VCaP (cell line): Measurements from ENCODE around the gene QSOX1.

Experiments
- H3K27ac ChIP-seq: fragments of 450-650 bp; 2 replicates; pipeline ENCODE4 v1.5.1; 2017
- TF ChIP-seq, protein P1 (sequence below): fragments of 450-650 bp; conservative IDR thresholded peaks from 2 replicates; pipeline ENCODE4 v1.5.1; 2017; ENCODE audit warnings: mild to moderate bottlenecking, moderate library complexity

The QSOX1 gene

DNA sequence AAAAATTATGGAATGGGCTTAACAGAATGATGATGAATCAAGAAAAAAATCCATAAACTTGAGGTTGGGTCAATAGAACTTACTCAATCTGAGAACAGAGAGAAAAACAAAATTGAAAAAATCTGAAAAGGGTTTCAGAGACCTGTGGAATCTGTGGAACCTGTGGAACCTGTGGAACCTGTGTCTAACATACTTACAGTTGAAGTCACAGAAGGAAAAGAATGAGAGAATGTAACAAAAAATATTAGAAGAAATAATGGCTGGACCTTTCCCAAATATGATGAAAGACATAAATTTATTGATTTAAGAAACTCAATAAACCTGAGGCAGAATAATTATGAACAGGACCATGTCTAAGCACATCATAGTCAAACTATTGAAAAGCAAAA is 17.7 kb upstream of the QSOX1 start:
- no peak overlapping the region for H3K27ac ChIP-seq
- TF ChIP-seq, protein P1, sequence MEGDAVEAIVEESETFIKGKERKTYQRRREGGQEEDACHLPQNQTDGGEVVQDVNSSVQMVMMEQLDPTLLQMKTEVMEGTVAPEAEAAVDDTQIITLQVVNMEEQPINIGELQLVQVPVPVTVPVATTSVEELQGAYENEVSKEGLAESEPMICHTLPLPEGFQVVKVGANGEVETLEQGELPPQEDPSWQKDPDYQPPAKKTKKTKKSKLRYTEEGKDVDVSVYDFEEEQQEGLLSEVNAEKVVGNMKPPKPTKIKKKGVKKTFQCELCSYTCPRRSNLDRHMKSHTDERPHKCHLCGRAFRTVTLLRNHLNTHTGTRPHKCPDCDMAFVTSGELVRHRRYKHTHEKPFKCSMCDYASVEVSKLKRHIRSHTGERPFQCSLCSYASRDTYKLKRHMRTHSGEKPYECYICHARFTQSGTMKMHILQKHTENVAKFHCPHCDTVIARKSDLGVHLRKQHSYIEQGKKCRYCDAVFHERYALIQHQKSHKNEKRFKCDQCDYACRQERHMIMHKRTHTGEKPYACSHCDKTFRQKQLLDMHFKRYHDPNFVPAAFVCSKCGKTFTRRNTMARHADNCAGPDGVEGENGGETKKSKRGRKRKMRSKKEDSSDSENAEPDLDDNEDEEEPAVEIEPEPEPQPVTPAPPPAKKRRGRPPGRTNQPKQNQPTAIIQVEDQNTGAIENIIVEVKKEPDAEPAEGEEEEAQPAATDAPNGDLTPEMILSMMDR: no peak

DNA sequence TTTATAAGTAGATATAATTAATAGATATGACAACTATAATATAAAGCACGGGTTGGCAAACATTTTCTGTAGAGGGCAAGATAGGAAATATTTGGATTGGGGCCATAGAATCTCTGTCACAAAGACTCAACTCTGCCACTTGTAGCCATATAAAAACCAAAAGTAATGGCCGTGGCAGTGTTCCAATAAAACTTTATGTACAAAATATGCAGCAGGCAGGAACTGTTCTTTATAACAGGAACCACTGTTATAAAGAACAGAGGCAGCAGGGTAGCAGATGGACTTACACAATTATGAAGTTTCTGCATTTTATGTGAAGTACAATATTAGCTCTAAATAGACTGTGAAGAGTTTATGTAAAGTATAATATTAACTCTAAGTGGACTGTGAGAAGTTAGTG is 16.9 kb upstream of the QSOX1 start:
- TF ChIP-seq, protein P1: no peak
- no peak overlapping the region for H3K27ac ChIP-seq

DNA sequence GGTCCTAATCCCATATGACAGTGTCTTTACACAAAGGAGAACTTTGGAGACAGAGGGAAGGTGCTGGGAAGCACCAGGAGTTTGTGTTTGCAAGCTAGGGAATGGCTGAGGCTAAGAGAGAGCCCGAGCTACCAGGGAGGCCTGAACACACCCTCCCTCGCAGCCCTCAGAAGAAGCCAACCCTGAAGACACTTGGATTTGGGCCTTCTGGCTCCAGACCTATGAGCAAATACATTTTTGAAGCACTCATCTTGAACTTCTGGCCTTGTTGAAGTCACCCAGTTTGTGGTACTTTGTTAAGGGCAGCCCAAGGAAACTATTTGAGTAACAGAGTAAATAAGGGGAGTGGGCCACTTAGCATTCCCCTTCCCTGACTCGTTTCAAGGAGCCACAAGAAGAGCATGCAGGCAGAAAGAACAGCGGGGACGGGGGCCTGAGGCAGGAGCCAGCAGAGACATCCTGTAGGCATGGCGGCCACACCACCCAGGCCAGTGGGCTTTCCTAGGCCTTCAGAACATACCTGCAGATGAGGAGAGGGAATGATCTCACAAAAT is 13.2 kb upstream of the QSOX1 start:
- TF ChIP-seq, protein P1: no peak
- no peak overlapping the region for H3K27ac ChIP-seq

DNA sequence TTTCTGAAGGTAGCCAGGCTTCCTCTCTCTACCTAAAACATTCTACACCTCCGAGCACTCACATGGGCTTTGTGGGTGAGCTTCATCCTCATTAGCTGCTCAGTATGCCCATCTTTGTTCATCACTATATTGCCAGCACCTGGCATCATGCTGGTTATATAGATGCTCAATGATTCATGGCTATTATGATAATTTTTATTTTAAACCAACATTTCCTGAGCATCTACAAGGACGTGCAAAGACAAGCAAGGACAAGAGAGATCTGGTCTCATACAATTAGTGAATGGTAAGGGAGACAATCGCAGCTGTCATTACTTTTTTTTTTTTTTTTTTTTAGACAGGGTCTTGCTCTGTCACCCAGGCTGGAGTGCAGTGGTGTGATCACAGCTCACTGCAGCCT is 11.3 kb upstream of the QSOX1 start:
- TF ChIP-seq, protein P1: no peak
- no peak overlapping the region for H3K27ac ChIP-seq

DNA sequence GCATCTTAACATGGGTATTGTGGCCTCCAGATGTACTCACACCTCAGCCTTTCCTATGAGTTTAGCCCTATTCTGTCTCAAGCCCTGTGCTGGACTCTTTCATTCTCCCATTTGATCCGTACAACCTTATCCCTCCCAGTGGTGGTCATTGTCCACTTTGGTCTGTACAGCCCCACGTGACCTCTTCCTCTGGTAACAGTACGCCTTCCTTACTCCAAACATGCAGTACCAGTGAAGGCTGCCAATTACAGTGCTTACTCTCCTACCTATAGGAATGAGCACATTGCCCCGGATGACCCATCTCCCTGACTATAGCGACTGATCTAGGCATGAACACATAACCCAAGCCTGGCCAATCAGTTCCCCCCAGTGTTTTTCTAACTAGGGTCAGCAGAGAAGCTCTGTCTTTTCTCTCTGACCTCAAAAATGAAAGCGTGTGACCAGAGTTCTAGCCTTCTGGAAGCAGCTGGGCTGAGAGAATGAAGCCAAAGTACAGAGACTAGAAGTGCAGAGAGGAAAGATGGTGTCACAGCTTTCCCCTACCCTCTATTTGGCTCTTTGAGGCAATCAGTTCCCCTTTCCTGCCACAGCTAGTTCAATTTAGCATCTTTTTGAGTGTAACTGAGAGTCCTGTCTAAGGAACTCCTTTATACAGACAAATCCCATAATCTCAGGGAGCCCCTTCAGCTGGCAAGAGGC is 9.9 kb upstream of the QSOX1 start:
- H3K27ac ChIP-seq: no peak overlapping the region

DNA sequence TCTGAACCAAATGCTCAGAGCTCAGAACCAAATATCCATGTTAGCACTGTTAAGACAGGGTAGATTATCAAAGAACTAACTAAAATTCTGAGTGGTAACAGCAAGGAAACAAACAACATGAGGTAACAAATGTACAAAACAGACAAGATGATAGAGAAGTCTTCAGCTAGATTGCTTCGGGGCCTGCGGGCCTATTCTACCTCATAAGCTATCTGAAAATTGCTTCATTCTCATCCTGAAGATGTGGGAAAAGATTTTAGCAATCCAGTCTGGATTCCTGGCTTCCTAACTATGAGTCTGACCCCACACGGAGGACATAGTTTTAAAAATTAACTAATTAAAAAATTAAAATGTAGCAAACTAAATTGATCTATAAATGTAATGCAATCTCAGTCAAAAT is 9.2 kb upstream of the QSOX1 start:
- no peak overlapping the region for H3K27ac ChIP-seq
- TF ChIP-seq, protein P1: no peak

More for the DNA sequence above, 9.9 kb upstream of the QSOX1 start:
- TF ChIP-seq, protein P1: no peak

DNA sequence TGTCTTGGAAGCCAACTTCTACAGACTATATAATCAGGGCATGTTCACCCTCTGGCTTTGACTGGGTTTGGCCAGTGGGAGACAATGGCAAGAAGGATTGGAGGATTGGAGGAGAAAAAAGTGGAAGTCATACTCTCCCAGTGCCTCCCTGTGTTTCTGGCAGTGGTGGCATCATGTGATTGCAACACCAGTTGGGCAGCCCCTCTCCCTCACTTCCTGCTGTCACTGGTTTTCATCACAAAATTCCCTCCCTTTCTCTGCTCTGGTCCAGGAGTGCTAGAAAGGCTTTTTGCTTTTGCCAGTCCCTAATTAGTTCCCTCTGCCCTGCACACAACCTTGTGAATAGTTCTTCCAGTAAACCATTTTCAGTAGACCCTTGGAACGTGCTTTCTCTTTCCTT is 3.7 kb upstream of the QSOX1 start:
- TF ChIP-seq, protein P1: no peak

More for the DNA sequence above, 3.7 kb upstream of the QSOX1 start:
- no peak overlapping the region for H3K27ac ChIP-seq
